IPS-18c (cell line): ENCODE data around the gene FERMT3.

ENCODE experiments used
- H3K4me3 ChIP-seq: 2 replicates; pipeline ENCODE4 v1.7.0; 2013; ENCODE audit warnings: low read depth, mild to moderate bottlenecking, low read length, moderate library complexity; ENCODE audit not compliant: insufficient read depth
- H3K9me3 ChIP-seq: one replicate; pipeline ENCODE4 v1.6.1; 2013; ENCODE audit warnings: mild to moderate bottlenecking, low read length, moderate library complexity; ENCODE audit not compliant: control insufficient read depth, insufficient read depth

Gene FERMT3

DNA sequence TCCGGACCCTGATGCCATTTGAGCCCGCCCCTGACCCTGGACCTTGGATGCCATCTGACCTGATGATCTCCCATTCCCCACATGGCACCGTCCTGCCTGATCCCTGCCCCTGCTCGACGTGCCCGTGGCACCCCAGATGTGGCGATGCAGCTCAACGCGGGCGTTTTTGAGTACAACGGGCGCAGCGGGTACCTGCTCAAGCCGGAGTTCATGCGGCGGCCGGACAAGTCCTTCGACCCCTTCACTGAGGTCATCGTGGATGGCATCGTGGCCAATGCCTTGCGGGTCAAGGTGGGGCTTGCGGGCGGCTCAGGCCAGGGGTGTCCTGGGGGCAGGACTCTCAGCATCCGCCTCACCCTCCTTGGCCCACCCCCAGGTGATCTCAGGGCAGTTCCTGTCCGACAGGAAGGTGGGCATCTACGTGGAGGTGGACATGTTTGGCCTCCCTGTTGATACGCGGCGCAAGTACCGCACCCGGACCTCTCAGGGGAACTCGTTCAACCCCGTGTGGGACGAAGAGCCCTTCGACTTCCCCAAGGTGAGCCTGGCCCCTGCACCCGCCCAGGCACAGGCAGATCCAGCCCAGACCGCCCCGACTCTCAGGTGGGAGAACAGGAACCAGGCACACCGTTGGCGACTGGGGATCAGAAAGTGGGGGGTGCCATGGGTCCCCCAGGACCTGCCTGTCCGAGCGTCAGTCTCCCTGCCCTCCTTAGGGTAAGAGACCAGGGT, 55.9 kb downstream of the FERMT3 start:
- Histone ChIP-seq H3K4me3 (no peak overlapping the region), H3K9me3 (no peaks in the 10 kb centered on the region)

DNA sequence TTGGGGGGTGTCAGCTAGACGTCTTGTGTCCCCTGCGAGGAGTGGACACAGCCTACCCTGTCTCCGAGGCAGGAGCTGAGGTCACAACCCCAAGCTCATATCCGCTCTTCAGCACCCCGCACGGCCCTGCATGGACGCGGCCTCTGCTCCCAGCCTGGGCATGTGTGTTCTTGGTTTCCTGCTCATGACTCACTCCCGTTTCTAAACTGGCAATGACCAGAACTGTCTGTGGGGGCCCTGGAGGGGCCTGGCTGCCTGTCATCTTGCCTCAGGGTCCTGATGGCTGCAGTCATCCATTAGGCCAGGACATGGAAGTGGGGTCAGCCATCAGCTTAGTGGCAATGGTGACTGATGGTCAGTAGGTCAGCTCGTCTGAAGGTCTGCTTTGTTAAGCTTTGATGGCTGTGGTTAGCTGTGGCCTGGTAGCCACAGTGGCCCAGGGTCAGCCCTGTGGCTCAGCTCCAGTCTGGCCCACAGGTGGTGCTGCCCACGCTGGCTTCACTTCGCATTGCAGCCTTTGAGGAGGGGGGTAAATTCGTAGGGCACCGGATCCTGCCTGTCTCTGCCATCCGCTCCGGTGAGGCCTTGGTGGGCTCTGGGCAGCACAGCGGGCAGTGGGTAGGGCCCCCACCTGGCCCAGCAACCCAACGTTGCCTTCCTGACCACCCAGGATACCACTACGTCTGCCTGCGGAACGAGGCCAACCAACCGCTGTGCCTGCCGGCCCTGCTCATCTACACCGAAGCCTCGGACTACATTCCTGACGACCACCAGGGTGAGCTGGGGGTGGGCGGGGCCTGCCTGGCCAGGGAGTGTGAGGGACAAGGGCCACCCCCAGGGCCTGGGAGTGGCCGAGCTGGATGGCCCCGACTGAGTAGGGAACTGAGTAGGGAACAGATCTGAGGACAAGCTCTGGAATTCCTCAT, 56.8 kb downstream of the FERMT3 start:
- Histone ChIP-seq H3K9me3 (no peaks in the 10 kb centered on the region), H3K4me3 (no peak overlapping the region)

DNA sequence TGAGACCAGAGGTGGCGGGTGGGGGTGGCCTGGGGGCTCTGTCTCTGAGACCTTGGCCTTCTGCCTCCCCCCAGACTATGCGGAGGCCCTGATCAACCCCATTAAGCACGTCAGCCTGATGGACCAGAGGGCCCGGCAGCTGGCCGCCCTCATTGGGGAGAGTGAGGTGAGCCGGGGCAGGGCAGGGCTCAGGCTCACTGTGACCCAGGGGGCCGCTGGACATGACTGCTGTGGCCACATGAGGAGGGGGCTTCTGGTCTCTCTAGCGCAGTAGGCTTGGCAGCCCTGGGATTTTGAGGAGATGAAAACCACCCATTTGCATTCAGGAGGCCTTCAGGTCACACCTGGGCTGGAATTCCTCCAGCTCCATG, 57.4 kb downstream of the FERMT3 start:
- Histone ChIP-seq H3K4me3 (no peak overlapping the region), H3K9me3 (no peaks in the 10 kb centered on the region)

DNA sequence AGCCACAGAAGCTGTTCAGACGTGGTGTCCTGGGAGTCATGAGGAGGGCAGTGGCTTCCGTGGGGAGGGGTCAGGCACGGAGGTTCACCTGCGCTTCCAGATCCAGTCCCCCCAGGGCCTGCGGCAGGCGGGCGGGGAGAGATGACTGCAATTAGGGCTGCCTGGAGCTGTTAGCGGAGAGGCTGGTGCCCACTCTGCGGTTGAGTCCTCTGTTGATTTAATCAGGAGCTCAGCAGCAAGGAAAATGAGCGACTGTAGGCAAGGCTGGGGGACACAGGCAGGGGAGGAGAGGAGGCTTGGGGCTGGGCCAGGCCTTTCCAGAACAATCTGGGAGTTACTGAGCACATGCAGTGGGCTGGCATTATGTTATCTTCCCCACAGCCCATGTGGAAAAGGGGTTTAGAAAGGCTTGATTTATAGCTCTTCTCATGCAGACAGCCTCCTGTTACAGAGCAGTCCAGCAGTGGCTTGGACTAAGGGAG, 57.9 kb downstream of the FERMT3 start:
- Histone ChIP-seq H3K9me3 (no peaks in the 10 kb centered on the region), H3K4me3 (no peak overlapping the region)

DNA sequence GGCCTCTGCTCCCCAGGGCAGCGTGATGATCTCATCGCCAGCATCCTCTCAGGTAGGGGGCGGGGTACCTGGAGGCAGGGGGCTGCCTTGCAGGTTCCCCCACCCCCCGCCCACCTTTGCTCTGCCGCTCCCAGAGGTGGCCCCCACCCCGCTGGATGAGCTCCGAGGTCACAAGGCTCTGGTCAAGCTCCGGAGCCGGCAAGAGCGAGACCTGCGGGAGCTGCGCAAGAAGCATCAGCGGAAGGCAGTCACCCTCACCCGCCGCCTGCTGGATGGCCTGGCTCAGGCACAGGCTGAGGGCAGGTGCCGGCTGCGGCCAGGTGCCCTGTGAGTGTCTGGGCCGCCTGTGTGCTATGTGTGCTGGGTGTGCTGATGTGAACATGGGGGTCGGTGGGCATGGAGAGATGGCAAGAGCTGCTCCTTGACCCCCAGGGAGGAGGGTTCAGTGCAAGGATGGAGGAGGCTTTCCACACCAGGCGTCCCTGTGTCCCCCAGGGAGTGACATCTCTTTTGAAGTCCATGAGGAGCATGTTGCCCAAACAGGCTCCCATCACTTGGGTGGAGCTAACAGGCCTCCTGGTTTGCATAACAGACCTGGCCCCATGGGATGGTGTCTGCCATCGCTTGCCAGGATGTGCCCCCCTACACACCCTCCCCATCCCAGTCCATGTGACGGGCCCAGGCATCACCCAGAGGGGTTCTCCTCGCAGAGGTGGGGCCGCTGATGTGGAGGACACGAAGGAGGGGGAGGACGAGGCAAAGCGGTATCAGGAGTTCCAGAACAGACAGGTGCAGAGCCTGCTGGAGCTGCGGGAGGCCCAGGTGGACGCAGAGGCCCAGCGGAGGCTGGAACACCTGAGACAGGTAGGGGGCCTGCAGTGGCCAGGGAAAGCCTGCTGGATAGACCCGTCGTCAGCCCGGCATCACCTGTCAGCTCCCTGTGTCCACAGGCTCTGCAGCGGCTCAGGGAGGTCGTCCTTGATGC, 58.9 kb downstream of the FERMT3 start:
- no peak overlapping the region for H3K4me3 ChIP-seq
- H3K9me3 ChIP-seq = no peaks in the 10 kb centered on the region

DNA sequence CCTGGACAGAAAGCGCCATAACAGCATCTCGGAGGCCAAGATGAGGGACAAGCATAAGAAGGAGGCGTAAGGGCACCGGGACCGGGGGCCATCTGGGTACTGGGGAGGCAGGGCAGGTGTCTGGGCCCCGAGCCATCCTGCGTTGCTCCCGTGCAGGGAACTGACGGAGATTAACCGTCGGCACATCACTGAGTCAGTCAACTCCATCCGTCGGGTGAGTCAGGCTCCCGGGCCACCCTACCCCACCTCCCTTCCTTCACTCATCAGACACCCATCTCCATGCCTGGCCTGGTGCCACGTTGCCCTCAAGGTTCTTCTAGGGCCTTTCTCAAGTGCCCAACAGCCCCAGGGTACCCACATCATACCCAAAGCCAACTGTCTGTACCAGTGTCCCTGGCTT, 59.8 kb downstream of the FERMT3 start:
- H3K9me3 ChIP-seq = no peaks in the 10 kb centered on the region
- H3K4me3 ChIP-seq = no peak overlapping the region

DNA sequence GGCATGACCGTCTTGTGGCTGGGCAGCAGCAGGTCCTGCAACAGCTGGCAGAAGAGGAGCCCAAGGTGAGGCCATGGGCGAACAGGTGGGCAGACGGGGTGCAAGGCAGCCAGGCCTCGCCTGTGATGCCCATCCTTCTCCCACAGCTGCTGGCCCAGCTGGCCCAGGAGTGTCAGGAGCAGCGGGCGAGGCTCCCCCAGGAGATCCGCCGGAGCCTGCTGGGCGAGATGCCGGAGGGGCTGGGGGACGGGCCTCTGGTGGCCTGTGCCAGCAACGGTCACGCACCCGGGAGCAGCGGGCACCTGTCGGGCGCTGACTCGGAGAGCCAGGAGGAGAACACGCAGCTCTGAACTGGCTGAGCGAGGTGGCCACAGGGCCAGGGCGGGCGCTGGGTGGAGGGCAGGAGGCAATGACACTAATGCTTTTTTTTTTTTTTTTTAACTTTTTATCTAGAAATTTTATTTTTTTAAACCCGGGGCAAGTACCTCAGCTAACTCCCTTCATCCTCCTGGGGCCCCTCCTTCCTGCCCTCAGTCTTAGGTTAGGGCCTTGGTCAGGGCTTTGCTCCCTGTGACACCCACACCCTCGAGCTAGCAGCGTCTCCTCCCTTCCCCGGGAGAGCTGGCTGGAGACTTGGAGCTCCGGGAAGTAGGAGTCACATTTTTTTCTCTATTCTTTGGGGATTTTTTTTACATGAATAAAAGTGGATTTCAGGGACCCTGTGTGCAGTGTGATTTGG, 60.9 kb downstream of the FERMT3 start:
- Histone ChIP-seq H3K4me3 (no peak overlapping the region), H3K9me3 (no peaks in the 10 kb centered on the region)

DNA sequence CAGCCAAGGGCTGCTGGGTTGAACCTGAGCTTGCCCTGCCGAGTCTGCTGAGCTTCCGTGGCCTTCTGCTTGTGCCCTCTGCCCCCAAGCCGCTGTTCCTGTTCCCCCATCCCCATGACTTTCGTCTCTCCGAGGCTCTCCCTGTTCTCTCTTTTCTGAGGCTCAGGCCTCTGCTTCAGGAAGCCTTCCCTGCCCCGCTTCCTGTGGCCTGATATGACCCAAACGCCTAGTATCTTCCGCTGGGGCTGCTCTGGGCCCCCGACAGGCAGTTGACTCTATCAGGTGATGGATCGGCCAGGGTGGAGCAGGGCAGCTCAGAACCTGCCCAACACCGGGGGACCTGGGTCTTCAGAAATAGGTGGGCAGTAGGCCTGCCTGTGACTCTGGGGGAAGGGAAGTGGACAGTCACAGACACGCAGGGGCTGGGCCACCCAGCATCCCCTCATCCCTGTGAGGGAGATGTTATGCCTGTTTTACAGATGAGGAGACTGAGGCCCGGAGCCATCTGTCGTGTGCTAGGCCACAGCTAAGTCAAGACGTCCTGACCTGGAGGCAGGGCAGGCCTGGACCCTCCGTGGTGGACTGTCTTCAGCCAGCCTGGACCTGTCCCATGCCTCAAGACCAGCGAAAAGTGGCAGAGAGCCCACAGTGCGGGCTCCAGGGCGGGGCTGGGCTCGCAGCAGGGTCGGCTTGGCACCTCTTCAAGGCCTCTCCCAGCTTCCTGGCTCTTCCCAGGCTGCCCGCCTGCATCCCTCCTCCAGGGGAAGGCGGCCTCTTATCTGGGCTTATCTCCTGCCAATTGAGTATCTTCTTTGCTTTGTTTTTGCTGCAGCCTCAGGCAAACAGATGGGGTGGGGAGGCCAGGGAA, 61.7 kb downstream of the FERMT3 start:
- Histone ChIP-seq H3K9me3 (no peaks in the 10 kb centered on the region), H3K4me3 (peak overlapping the region; percentile 87)

DNA sequence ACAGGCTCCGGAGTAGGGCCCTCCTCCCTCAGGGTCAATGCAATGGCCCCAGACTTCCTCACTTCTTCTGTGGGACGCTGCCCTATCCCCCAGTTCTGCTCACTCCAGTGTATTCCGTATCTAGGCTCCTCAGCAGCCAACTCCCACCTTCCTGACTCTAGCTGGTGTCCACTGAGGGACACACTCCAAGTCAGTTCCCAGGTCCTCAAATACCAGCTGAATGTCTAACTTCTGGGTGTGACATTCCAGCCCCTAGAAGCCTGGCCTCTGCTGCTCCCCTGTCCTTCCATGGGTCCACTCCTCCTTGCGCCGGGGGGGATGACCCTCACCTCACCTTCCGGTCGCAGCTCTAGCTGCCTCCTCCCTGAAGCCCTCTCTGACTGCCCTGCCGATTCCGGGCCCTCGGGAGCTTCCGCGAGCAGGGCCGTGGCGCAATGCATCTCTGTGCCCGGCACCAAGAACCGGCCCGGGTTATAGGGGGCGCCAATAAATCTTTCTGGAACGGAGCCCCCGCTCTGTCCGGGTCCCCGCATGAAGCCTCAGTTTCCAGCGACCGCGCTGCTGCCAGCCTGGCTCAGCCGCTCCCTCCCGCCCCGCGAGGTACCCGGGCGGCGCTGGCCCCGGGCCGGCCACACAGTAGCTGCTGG, 62.5 kb downstream of the FERMT3 start:
- Histone ChIP-seq H3K4me3 (peak overlapping the region; percentile 87), H3K9me3 (no peaks in the 10 kb centered on the region)

DNA sequence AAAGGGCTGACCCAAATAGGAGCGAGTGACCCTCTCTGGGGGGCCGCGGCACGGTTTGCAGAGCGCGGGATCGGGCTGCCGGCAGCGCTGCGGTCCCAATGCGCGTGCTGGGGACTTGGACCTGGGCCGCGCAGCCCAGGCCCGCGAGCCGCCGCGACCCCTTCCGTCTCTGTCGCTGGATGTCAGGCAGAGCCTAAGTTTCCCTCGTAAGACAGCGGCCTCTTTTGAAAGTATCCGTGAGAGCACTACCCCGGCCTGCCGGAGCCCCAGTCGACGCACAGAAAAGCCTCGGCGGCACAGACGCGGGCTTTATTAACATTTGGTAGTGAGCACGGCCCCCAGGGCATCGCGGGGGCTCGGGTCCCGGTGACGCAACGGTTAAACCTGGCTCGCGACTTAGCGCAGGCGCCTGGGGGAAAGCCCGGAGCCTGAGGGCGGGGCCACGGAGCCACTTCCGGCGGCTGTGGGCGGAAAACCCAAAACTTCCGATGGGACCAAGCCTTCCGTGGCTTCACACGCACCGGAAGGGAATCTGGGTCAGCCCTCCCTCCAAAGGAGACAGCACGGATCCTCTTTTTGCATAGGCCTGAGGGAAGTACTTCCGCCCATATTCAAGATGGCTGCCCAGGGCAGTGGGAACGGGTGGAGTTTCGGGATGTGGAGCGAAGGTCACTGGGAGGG, 63.2 kb downstream of the FERMT3 start:
- Histone ChIP-seq H3K9me3 (no peaks in the 10 kb centered on the region), H3K4me3 (peak overlapping the region; percentile 87)
